Upper lobe of left lung (tissue), 6 donors: ENCODE data around the gene ABHD8. TPM values are rescaled to one million over a fixed set of nuclear protein-coding genes. Genes with fewer than 3 reads are reported as not detected.
"Not testable (repeated sequence)": the region's sequence is repeated elsewhere in the genome, so short reads cannot be mapped to it uniquely, and the experiment has no call there.

Experiments
- ATAC-seq, 2 donors: fragments of 200-7000 bp; cut with Tn5 transposase; one replicate each; pipeline ENCODE4 v1.9.1; 2022; ENCODE audit warnings: mild to moderate bottlenecking in 2 of 2, moderate library complexity in 2 of 2; ENCODE audit not compliant: low FRiP score in 2 of 2
- DNase-seq, 2 donors: peaks; one replicate each; pipeline ENCODE4 v3.0.0-alpha.2; 2019 to 2020
- H3K27ac ChIP-seq, 4 donors: fragments of 200-600 bp; sonication (generic); one replicate each; pipeline ENCODE4 v1.5.1; 2016 to 2019
- H3K27me3 ChIP-seq, 4 donors: fragments of 200-600 bp; sonication (generic); one replicate each; pipeline ENCODE4 v1.5.1; 2017 to 2019
- H3K36me3 ChIP-seq, 4 donors: fragments of 200-600 bp; sonication (generic); one replicate each; pipeline ENCODE4 v1.5.1; 2016 to 2019
- H3K4me1 ChIP-seq, 4 donors: fragments of 200-600 bp; sonication (generic); one replicate each; pipeline ENCODE4 v1.5.1; 2018 to 2019
- H3K4me3 ChIP-seq, 4 donors: fragments of 200-600 bp; sonication (generic); one replicate each; pipeline ENCODE4 v1.5.1; 2017 to 2019; ENCODE audit warnings: mild to moderate bottlenecking in 2 of 4, moderate library complexity in 1 of 4
- H3K9me3 ChIP-seq, 4 donors: fragments of 200-600 bp; sonication (generic); one replicate each; pipeline ENCODE4 v1.5.1; 2018 to 2019
- CTCF ChIP-seq, 6 experiments: fragments of 450-650 bp in 4 of 6; fragments of 200-600 bp in 2 of 6; sonication (generic) in 2 of 6; IDR thresholded peaks; one replicate each; pipeline ENCODE4 v1.5.1; 2016 to 2019; ENCODE audit warnings: antibody characterized with exemption in 6 of 6
- EP300 ChIP-seq, 4 donors: sonication (generic); formaldehyde crosslinking; IDR thresholded peaks; one replicate each; pipeline ENCODE4 v1.5.1; 2017; ENCODE audit warnings: antibody characterized with exemption in 4 of 4, control low read depth in 2 of 4
- POLR2A ChIP-seq, 4 donors: fragments of 450-650 bp; IDR thresholded peaks; one replicate each; pipeline ENCODE4 v1.5.1; 2016 to 2017; ENCODE audit warnings: antibody characterized with exemption in 4 of 4, mild to moderate bottlenecking in 2 of 4
- POLR2AphosphoS5 ChIP-seq, 2 donors: sonication (generic); formaldehyde crosslinking; IDR thresholded peaks; one replicate each; pipeline ENCODE4 v1.5.1; 2017; ENCODE audit warnings: antibody characterized with exemption in 2 of 2
- WGBS, 2 donors: methylation state at CpG; one replicate each; pipeline ENCODE4 v1.1.5; 2017 to 2018; 5-methylcytosine and 5-hydroxymethylcytosine counted together
- total RNA-seq, 6 donors: library from RNA; depleted of rRNA in 4 of 6; stranded (reverse); fragments of >200 nt in 4 of 6; gene quantifications; one replicate each; pipeline versions ENCODE4 v1.1.0 to v1.2.1, GENCODE V29; 2016 to 2021
- donor health status: DM: no; HTN: no; CAD: no; lungs with moderate emphysema.
- donor health status: DM: no; HTN: yes; CAD: no; lungs with severe emphysema.

Gene ABHD8
- total RNA-seq, 6 donors from 2014 or later, result 19.7 to 23.4 (median 21.2) TPM

- ATAC-seq (no peak), DNase-seq (peak in 1 of 2 donors; percentile 86)
- Histone ChIP-seq H3K4me1 (peaks cover 22 to 57% (median 32%) of the 10 kb centered on the region in 4 donors), H3K36me3 (peaks cover 0 to 9% (median 4%) of the 10 kb centered on the region in 4 donors), H3K27ac (no peak overlapping the region), H3K9me3 (no peaks in the 10 kb centered on the region), H3K4me3 (no peak overlapping the region), H3K27me3 (no peaks in the 10 kb centered on the region)
- 94 to 95% methylated on average over 7 to 40 of the region's 51 CpGs for WGBS, 2 donors
- TF ChIP-seq POLR2AphosphoS5 (IDR thresholded peaks at IDR 0.05) (no peak), EP300 (IDR thresholded peaks at IDR 0.05) (no peak), POLR2A (IDR thresholded peaks at IDR 0.05) (no peak), CTCF (IDR thresholded peaks at IDR 0.05) (no peak)
Measured at GRCh38 chr19:17300992-17301619, 2.1 kb downstream of the ABHD8 start.

GRCh38 chr19:17296976-17297375 lies 6.2 kb downstream of the ABHD8 start:
- WGBS, 2 donors, result 89% methylated on average over 6 of the region's 6 CpGs
- no peak for DNase-seq
- Histone ChIP-seq H3K4me3 (no peak overlapping the region), H3K36me3 (peaks cover 0 to 9% (median 4%) of the 10 kb centered on the region in 4 donors), H3K4me1 (peaks cover 3 to 36% (median 8%) of the 10 kb centered on the region in 4 donors), H3K27ac (no peak overlapping the region), H3K9me3 (no peaks in the 10 kb centered on the region), H3K27me3 (no peaks in the 10 kb centered on the region)
- no peak for TF ChIP-seq POLR2AphosphoS5 (IDR thresholded peaks at IDR 0.05)
- TF ChIP-seq CTCF (IDR thresholded peaks at IDR 0.05), result no peak
- TF ChIP-seq POLR2A (IDR thresholded peaks at IDR 0.05), result no peak
- no peak for TF ChIP-seq EP300 (IDR thresholded peaks at IDR 0.05)
- no peak for ATAC-seq

- ATAC-seq (no peak), DNase-seq (no peak)
- Histone ChIP-seq H3K27me3 (no peaks in the 10 kb centered on the region), H3K4me3 (no peak overlapping the region), H3K27ac (no peak overlapping the region), H3K4me1 (peaks cover 4 to 33% (median 10%) of the 10 kb centered on the region in 4 donors), H3K9me3 (no peaks in the 10 kb centered on the region), H3K36me3 (peaks cover 0 to 9% (median 4%) of the 10 kb centered on the region in 4 donors)
- WGBS, 2 donors, result 55 to 60% methylated on average over 4 of the region's 4 CpGs
- TF ChIP-seq POLR2A (IDR thresholded peaks at IDR 0.05) (no peak), CTCF (IDR thresholded peaks at IDR 0.05) (no peak), EP300 (IDR thresholded peaks at IDR 0.05) (no peak), POLR2AphosphoS5 (IDR thresholded peaks at IDR 0.05) (no peak)
Measured at GRCh38 chr19:17296273-17296672, 7.0 kb downstream of the ABHD8 start.

- 88 to 95% methylated on average over 6 of the region's 6 CpGs for WGBS, 2 donors
- not testable (repeated sequence) for DNase-seq
Measured at GRCh38 chr19:17295551-17295950, 7.7 kb downstream of the ABHD8 start.

GRCh38 chr19:17294051-17294891 lies 9.0 kb downstream of the ABHD8 start:
- no peak for TF ChIP-seq CTCF (IDR thresholded peaks at IDR 0.05)
- TF ChIP-seq POLR2AphosphoS5 (IDR thresholded peaks at IDR 0.05), result no peak
- TF ChIP-seq EP300 (IDR thresholded peaks at IDR 0.05), result no peak
- Histone ChIP-seq H3K4me1 (peaks cover 4 to 23% (median 12%) of the 10 kb centered on the region in 4 donors), H3K9me3 (no peaks in the 10 kb centered on the region), H3K27me3 (no peaks in the 10 kb centered on the region), H3K27ac (no peak overlapping the region), H3K4me3 (no peak overlapping the region), H3K36me3 (peaks cover 0 to 3% (median 0%) of the 10 kb centered on the region in 4 donors)
- DNase-seq, result peak in 1 of 2 donors; percentile 93
- ATAC-seq, result peak in 1 of 2 donors; percentile 50
- WGBS, 2 donors, result 83% methylated on average over 23 to 48 of the region's 48 CpGs

More at GRCh38 chr19:17295551-17295950, 7.7 kb downstream of the ABHD8 start:
- not testable (repeated sequence) for H3K9me3 ChIP-seq, H3K36me3 ChIP-seq, ATAC-seq, H3K4me3 ChIP-seq, H3K27me3 ChIP-seq
- Histone ChIP-seq H3K4me1 (peaks cover 4 to 26% (median 10%) of the 10 kb centered on the region in 4 donors), H3K27ac (peak overlapping the region in 1 of 4 donors; percentile 57)
